HT-29 (cell line): ENCODE results near the gene RAB11FIP4. TPM values are rescaled to one million over a fixed set of nuclear protein-coding genes. Genes with fewer than 3 reads are reported as not detected.

ENCODE experiments used
- DNase-seq: peaks from one replicate; pipeline ENCODE4 v3.0.0-alpha.2; 2015; ENCODE audit warnings: low spot score
- total RNA-seq: library from RNA; depleted of rRNA; stranded (reverse); fragments of >200 nt; shearing (Covaris generic); gene quantifications from 2 replicates; pipeline ENCODE4 v1.2.3, GENCODE V29; 2014

RAB11FIP4 gene
- total RNA-seq, 1 experiment from 2014 or later, result 59.5 TPM

DNA sequence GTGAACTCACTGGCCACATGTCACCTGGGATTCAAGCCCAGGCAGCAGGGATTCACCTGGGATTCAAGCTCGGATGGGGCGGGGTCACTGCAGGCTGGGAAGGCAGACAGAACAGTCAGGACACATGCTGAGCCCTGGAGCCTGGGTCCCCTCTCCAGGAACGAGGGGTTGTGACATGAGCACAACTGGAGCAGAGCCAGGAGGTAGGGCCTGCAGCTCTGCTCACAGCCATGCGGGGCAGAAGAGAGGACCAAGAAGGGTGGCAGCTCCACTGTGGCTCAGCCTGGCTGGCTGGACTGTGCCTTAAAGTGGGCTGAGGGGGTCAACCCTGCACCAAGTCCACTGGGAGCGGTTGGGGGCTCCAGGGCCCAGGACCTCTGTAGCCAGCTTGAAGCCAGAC lies 150.1 kb downstream of the RAB11FIP4 start:
- peak; percentile 53 for DNase-seq

DNA sequence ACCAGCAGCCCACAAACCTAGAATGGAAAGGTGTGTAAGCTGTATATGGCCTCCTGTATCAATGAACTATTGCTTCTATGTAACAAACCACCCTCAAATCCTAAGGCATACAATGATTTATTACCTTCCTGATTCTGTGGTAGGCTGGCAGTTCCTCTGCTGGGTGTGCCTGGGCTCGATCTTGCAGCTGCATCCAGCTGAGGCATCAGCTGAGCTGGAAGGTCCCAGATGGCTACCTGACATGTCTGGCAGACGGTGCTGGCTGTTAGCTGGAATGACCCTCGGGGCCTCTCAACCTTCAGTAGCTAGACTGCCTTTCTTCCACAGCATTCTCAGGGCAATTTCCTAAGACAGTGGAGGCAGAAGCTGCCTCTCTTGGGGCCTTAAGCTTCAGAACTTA lies 152.7 kb downstream of the RAB11FIP4 start:
- DNase-seq, result no peak

- no peak for DNase-seq
Observed at GRCh38 chr17:31546650-31547049, 155.2 kb downstream of the RAB11FIP4 start.

DNA sequence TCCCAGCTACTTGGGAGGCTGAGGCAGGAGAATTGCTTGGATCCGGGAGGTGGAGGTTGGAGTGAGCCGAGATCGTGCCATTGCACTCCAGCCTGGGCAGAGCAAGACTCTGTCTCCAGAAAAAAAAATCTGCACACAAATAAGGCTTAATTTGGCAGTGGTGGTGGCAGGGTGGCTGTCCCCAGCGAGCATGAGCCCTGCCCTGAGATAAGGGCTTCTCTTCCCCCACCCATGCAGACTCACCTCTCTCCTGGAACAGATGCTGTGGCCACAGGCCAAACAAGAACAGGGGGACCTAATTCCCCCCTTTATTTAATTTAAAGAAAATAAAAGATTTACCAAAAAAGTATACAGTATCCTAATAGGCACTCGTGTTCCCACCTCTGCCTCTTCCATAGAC lies 157.2 kb downstream of the RAB11FIP4 start:
- DNase-seq, result no peak

- DNase-seq, result peak; percentile 59
Observed at GRCh38 chr17:31549121-31549524, 157.6 kb downstream of the RAB11FIP4 start.

DNA sequence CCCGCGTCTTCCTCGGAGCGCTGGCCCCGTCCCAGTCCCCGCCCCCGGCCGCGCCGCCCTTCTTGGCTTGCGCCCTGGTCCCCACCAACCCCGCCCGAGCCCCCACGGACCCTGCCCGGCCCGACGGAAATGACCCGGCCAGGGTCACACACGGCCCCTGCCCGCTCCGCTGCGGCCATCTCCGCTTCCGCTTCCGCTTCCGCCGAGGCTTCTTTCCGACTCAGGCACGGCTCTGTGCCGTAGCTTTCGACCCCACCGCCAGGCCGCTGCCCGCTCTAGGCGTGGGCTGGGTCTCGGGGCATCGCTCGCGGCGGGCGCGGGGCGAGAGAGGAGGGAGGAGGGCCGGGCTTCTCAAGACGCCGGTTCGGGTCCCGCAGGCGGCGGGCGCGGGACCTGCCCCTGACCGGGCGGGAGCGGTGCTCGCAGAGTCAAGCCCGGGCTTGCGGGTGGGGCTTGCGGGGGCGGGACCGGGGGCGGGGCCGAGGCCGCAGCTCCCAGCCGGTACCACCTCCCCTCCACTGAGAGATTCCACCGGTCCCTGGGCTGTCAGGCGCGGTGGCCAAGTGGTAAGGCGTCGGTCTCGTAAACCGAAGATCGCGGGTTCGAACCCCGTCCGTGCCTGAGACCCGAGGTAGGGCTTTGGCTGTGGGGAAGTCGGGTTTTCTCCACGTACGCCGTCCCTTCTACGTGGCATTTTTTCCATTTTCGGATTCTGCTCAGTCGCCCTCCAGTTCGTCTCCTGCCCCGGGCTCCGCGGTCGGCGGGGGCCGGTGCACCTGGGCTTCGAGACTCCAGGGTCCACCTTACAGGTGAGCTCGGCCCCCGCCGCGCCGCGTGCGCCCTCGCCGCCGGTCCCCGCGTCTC lies 158.3 kb downstream of the RAB11FIP4 start:
- peak; percentile 99 for DNase-seq

DNA sequence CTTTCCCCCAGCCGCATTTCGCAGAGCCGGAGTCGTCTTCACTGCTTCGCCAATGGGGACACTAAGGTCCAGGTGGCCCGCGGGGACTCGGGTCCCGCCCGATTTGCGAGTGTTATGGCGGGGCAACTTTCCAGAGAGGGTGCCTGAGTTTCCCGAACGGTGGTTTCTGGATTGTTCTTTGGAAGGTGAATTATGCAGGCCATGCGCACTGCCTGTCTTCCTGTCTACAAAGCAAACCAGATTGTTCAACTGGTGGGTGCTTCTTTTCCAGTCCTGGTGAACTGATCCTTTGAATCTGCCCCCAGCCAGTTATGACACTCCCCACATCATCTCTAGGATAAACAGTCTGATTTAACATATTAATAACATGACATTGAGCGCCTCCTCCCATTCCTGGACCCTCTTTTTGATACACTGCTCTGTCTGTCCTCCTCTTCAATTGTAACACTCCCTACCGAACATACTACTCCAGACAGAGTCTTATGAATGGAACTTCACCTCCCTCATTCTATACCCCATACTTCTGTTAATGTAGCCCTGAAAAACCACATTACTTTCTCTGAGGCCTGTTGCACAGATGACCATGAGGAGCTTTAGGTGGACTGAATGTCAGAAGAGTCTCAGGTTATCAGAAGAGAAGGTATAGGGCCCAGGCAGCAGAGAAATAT lies 159.0 kb downstream of the RAB11FIP4 start:
- DNase-seq, result peak; percentile 78

GRCh38 chr17:31552568-31552967 lies 161.1 kb downstream of the RAB11FIP4 start:
- no peak for DNase-seq

DNA sequence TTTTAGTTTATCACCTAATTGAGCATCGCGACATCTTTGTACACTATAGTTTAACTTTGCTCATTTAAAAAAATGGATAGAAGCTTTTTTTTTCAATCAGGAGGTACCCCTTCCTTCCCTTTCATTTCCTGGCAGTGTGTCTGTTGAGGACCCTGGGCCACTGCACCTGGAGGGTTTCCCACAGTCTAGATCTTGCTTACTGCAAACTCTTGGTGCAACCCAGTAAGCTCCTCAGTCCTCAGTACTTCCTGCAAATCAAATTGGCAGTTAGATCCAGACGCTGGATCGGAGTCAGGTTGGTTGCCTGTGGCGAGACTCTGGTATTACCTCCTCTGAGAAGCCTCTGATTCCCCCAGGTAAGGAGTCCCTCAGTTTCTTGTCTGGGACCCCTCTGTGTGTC lies 162.0 kb downstream of the RAB11FIP4 start:
- no peak for DNase-seq

- DNase-seq, result no peak
Observed at GRCh38 chr17:31554930-31555329, 163.5 kb downstream of the RAB11FIP4 start.

DNA sequence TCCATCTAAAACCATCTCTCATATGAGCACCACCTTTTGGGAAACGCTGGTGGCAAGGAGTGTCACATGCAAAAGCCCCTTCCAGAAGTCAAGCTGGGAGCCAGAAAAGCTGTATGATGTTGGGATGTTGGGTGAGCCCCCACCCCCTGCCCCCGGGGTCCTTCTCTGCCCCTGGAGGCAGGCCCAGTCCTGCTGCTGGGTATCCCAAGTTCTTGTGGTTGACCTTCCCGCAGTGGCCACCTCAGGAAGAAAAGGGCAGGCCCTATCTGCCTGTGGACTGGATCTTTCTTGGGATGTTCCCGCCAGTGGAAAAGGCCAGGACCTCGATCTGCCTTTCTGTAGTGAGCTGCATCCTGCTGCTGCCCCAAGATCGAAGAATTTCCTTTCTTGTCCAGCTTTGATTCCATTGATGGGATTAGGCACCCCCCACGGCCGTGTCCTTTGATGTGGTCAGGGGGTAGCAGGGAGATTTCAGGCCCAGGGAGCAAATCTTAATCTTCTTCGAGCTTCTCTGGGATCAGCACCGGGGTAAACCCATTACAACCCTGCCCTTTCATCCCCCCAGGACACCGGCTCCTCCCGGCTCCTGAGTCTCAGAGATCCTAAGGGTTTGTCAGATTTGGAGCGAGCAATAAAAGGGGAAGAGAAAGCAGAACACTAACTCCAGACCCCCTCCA lies 165.6 kb downstream of the RAB11FIP4 start:
- DNase-seq, result no peak

GRCh38 chr17:31558748-31559583 lies 167.5 kb downstream of the RAB11FIP4 start:
- DNase-seq, result peak; percentile 87

DNA sequence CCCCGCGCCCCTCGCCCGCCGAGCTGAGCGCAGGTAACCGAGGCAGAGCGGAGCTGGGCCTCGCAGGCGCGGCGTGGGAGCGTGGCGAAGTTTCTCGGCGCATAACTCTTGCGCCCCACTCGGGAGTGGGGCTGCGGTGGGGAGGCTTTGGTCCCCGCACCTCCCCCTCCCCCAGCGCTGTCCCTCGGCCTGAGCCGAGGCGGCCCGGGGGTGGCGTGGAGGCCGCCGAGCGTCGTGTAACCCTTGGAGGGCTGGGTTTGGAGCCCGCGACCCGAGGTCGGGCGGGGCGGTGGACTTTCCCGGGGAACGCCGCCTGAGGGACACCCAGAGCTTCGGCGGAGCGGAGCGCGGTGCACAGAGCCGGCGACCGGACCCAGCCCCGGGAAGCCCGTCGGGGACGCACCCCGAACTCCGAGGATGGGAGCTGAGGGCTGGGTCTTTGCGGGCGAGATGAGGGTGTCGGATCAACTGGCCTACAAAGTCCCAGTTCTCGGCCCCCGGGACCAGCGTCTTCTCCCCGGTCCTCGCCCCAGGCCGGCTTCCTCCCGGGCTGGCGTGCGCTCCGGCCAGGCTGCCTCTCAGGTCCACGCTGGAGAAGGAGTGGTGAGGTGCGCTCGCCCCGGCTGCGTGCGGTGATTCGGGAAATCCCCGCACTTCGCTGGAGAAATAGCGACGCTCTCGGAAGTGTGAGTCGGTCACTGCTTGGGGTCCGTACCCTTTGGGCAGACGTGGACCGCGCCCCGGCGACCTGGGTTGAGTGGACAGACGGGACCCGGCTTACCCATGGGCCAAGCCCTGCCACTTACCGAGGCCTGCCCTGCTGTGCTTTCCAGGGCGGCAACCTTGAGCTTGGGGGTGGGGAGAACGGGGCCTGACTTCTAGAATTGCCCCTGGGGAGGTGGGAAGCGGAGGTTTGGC lies 168.4 kb downstream of the RAB11FIP4 start:
- no peak for DNase-seq

DNA sequence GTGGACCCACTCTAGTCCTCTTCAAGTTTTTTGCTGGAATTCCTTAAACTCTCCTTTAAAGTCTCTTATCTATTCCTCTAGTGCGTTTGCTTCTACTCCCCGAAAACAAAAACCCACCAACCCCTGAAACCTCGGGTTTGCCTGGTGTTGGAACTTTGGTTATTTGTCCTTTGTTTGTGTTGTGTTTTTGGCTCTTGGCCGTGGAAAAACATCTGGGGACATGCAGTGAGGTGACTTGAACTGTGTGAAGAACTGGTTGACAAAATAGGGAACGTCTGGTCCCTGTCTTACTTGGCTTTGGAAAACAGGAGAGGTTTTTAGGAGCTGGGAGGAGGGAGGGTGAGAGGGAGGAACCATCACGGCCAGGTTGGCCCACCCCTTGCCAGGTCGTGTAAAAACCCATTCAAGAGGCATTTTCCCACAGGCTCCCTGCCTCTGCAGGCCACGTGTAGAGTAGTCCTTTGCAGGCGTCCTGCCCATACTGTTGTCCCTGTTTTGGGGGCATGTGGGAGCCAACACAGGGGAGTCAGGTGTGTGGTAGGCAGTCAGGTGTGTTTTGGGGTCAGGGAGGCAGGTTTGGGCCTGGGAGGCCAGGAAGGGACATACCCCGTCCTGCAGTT lies 169.3 kb downstream of the RAB11FIP4 start:
- DNase-seq, result no peak

DNA sequence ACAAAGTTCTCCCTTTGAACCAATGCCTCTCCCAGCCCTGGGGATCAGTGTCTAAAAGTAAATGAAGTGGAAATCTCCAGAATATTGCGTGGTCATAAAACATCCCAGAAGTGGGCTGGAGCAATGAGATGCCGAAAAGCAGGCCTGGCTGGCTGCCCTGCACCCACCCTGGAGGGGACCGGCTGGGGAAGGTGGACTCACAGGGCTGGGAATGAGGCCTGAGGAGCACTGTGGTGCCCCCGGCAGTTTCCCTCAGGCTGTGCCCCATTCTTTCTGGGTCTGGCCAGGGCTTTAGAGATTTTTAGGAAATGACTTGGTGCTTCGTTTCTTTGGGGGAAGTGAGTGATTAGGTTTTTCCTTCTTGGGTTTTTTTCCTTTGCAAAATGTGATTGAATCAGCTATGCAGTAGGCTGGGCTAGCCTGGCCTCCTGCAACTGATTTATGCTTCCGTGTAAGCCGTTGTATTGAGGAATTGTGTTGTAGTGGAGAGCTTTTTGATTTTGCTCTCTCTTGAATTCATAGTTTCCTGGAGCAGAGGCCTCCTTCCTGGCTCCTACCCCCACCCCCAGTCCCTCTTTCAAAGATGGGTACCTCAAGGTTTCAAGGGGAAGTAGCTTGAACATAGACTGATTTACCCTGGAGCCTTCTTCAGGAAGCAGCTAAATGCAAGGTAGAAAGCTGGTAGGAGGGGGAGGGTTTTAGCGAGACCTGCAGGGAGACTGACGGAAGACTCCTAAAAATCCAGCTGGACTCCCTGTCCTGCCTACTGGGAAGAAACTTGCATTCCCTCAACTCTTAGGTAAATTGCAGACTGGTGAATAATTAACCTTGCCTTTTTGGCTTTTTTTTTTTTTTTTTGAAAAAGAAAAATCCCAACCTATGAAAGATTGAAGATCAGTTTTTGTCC lies 170.2 kb downstream of the RAB11FIP4 start:
- DNase-seq, result no peak

DNA sequence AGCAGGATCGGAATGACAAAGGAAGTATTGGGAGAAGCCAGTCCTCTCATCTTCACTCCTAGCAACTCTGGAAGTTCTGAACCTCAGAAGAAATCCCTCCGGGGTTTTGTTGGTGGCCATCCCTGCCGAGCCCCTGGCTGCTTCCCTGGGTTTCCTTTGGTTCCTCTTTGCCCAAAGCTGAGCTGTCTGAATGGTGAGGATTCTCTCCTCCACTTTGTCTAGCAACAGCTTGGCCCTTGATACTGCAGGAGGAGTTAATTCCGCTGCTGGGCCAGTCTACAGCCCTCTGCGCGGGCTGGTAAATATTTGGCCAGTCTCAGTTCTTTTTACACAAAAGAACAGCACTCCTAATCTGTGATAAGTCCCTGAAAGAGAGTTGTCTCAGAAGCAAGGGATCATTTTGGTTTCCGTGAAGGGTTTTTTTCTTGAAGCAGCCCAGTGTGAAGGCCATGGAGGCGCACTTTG lies 170.9 kb downstream of the RAB11FIP4 start:
- DNase-seq, result no peak

- no peak for DNase-seq
Observed at GRCh38 chr17:31564291-31564690, 172.8 kb downstream of the RAB11FIP4 start.

- DNase-seq, result no peak
Observed at GRCh38 chr17:31564883-31565301, 173.4 kb downstream of the RAB11FIP4 start.

DNA sequence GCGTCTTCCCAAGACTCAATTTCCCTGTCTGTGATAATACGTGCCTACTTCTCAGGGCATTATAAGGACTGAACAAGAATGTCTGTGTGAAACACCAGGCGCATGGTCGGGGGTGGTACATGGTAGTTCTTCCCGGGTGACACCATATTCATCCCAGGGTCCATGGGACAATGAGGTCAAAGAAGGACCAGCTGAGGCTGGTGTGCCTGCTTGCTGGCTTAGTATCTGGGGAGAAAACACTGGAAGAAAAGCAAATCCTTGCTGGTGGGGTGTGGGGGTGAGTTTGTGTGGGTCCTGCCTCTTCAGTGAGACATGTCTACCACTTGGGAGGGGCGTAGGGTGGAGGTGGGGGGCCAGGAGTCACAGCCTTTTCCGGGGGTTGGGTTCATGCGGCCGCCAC lies 174.2 kb downstream of the RAB11FIP4 start:
- no peak for DNase-seq
